Measurements from ENCODE around the gene AKAP13.

AKAP13 gene

GRCh38 chr15:85619992-85620689, 239.7 kb downstream of the AKAP13 start:
- peak overlapping the region; percentile 44 for H3K4me3 ChIP-seq (replicated peaks; ENCODE audit: low read depth, low read length)
- no peak for TF ChIP-seq CTCF (IDR thresholded peaks at IDR 0.05; ENCODE audit: low read depth, low read length, missing control alignments)
- DNase-seq (ENCODE audit: extremely low read depth, low read depth) = no peak

GRCh38 chr15:85620690-85621049, 240.3 kb downstream of the AKAP13 start:
- peak overlapping the region; percentile 44 for H3K4me3 ChIP-seq (replicated peaks; ENCODE audit: low read depth, low read length)
- no peak for DNase-seq (ENCODE audit: extremely low read depth, low read depth)
- no peak for TF ChIP-seq CTCF (IDR thresholded peaks at IDR 0.05; ENCODE audit: low read depth, low read length, missing control alignments)

- DNase-seq (ENCODE audit: extremely low read depth, low read depth) = no peak
- TF ChIP-seq CTCF (IDR thresholded peaks at IDR 0.05; ENCODE audit: low read depth, low read length, missing control alignments) = no peak
- H3K4me3 ChIP-seq (replicated peaks; ENCODE audit: low read depth, low read length) = peak overlapping the region; percentile 44
Observed at GRCh38 chr15:85621094-85621493, 240.7 kb downstream of the AKAP13 start.

GRCh38 chr15:85622221-85622831, 241.9 kb downstream of the AKAP13 start:
- TF ChIP-seq CTCF (IDR thresholded peaks at IDR 0.05; ENCODE audit: low read depth, low read length, missing control alignments) = no peak
- peak overlapping the region; percentile 26 for H3K4me3 ChIP-seq (replicated peaks; ENCODE audit: low read depth, low read length)
- no peak for DNase-seq (ENCODE audit: extremely low read depth, low read depth)

- TF ChIP-seq CTCF (IDR thresholded peaks at IDR 0.05; ENCODE audit: low read depth, low read length, missing control alignments) = no peak
- DNase-seq (ENCODE audit: extremely low read depth, low read depth) = no peak
- H3K4me3 ChIP-seq (replicated peaks; ENCODE audit: low read depth, low read length) = 0 out of 2 replicates have a peak overlapping the region, but pooled peaks have one; percentile 5
Observed at GRCh38 chr15:85623315-85624049, 243.1 kb downstream of the AKAP13 start.

- no peak overlapping the region for H3K4me3 ChIP-seq (replicated peaks; ENCODE audit: low read depth, low read length)
- no peak for TF ChIP-seq CTCF (IDR thresholded peaks at IDR 0.05; ENCODE audit: low read depth, low read length, missing control alignments)
- DNase-seq (ENCODE audit: extremely low read depth, low read depth) = no peak
Observed at GRCh38 chr15:85624291-85624801, 243.9 kb downstream of the AKAP13 start.
